GM19467 (cell line): ENCODE measurements around the gene ARHGEF19.
"Not testable (repeated sequence)": the region's sequence is repeated elsewhere in the genome, so short reads cannot be mapped to it uniquely, and the experiment has no call there.

Experiments used
- ATAC-seq: cut with Tn5 transposase; IDR thresholded peaks from one replicate; pipeline ENCODE4 v1.9.1; 2021; ENCODE audit warnings: mild to moderate bottlenecking, moderate library complexity; ENCODE audit not compliant: unreplicated experiment

Gene ARHGEF19

DNA sequence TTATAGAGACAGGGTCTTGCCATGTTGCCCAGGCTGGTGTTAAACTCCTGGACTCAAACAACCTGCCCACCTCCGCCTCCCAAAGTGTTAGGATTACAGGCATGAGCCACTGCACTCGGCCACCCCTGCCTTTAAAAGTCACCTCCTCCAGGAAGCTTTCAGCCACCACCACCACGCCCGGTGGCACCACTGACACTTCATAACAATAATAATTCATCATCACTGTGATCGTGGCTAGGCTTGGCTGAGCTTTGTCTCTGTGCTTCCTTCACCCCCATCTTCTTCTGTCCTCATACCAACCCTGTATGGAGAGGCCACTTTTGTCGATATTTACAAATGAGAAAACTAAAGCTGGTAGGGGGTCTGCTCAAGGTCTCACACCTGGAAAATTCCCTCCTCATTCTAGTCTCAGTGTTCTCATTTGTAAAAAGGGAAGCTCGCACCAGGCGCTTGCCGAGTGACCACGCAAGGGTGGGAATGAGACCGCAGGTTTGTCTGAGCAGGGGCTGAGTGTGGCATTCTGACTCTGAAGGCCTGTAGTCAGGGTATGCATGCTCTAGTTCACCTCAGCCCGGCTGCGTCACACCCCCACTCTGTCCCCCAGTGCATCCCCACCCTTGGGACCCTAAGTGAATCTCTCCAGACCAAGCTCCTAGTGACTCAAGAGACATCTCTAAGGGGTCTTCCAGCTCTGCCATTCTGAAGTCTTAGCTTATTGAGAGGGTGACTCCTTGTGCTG lies 43.7 kb downstream of the ARHGEF19 start:
- ATAC-seq = no peak

DNA sequence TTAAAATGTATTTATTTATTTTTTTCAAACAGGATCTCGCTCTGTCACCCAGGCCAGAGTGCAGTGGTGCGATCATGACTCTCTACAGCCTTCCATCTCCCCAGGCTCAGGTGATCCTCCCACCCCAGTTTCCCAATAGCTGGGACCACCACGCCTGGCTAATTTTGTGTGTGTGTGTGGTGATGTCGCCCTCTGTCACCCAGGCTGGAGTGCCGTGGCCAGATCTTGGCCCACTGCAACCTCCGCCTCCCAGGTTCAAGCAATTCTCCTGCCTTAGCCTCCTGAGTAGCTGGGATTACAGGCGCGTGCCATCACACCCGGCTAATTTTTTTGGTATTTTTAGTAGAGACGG lies 44.3 kb downstream of the ARHGEF19 start:
- ATAC-seq = not testable (repeated sequence)

DNA sequence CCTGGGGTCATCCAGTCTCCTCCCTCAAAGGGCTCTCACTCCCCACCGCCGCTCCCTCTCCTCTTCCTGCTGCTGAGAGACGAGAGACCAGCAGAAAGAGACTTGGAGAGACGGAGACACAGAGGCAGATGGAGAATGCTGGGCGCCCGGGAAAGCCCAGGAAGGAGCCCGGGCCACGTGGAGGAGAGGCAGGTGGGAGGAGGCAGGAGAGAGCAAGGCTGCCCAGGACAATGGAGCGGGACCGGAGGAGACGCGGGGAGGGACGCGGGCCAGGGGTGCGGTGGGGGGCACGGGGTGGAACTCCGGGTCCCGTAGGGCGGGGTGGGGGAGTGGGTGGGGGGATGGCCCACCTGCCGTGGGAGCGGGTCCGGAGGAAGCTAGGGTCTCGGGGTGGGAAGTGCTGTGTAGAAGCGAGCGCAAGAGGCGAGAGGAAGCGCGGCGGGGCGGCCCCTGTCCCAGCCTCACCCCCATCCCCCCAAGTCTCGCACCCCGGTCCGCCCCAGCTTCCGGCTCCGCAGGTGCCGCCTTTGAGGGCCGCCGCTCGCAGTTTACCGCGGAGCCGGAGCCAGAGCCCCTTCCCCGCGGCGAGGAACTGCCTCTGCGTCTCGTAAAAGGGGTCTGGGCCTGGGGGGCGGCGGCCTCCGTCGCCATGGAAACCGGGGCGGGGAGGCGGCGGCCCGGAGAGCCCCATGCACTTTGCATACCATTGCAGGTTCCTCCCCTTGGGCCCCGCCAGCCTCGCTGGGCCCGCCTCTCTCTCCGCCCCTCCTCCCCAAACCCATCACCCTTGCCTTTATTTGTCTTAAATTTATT lies 44.9 kb downstream of the ARHGEF19 start:
- no peak for ATAC-seq

DNA sequence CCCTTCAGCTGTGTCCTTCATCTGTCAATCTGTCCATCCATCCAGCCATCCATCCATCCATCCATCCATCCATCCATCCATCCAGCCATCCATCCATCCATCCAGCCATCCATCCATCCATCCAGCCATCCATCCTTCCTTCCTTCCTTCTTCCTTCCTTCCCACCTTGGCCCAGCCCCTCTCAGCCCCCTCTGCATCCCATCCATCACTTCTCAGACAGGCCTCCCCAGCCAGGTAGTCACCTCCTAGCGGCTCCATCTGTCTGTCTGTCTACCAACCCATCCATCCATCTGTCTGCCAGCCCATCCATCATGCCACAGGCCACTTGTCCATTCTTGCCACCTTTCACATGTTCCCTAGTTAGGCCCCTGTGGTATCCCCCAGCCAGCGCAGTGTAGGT lies 46.3 kb downstream of the ARHGEF19 start:
- no peak for ATAC-seq

DNA sequence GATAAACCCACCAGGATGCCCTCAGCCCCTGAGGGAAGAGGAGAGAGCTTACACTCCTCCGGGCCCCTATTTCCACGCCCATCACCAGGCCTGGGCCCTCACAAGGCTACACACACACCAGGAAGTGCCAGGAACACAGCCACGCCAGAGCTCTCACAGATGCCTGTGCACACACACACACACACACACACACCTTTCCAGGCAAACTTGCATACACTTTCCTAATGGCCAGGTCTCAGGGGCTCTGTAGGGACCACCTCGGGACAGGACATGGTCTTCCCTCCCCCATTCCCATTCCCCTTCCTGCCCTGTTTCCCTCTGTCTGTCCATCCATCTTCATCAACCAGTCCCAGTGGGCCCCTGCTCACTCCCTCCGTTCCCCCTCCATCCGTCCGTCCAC lies 46.9 kb downstream of the ARHGEF19 start:
- no peak for ATAC-seq

DNA sequence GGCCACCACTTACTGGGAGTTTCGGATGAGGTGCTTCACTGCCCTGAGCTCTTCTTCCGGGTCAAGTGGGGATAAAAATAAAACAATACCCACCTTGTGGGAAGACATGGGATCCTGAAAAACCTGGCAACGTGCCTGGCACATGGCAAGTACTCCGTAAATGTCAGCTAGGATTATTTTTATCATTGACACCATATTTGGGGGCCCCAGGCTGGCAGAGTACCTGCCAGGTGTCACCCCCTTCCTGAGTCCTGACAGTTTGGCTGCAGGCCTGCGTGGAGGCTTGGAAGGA lies 47.4 kb downstream of the ARHGEF19 start:
- ATAC-seq = no peak

DNA sequence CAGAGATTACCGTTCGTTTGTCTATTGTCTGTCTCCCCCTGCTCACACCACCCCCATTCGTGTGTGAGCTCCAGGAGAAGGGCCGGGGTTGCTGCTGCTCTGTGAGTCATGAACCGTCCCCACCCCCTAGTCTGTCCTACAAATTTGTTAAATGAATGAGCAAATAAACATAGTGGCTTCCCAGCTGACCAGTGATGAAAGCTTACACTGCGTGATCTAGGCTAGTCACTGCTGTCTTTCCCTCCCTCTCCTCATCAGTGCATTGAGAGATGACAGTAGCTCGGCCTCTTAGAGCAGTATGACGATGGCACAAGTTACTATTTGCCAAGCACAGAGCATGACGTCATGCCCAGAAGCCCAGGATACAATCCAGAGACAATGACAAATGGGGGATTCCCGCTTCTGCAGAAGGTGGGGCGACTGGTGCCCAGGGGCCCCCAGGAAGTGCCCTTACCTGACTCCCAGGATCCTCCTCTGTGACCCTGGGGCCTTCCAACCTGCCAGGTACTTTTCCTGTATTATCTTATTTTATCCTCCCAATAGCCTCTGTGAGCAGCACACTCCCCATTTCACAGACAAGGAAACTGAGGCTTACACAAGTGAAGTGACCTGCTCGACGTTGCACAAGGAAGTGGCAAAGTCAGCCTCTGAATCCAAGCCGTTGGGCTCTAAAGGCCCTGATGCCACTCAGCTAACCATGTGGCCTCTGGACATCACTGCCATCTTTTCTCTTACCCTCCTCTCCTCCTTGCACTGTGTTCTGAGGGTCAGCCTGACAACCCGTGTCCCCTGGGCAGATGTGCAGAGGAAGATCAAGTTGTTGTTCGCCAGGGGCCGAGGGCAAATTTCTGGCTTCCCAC lies 48.0 kb downstream of the ARHGEF19 start:
- ATAC-seq = no peak

DNA sequence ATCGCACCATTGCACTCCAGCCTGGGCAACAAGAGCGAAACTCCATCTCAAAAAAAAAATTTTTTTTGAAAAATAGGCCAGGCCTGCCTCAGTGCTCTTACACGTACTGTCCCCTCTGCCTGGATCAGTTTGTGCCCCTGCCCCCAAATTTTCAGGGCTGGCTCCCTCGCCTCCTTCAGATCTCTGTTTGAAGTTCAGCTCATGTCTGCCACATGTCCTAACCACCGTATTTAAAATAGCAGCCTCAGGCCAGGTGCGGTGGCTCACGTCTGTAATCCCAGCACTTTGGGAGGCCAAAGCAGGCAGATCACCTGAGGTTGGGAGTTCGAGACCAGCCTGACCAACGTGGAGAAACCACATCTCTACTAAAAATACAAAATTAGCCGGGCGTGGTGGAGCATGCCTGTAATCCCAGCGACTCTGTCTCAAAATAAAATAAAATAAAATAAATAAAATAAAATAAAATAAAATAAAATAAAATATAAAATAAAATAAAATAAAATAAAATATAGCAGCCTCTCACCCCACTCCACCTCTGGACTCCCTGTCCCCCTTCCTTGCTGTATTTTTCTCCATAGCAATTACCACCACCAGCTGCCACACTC lies 48.7 kb downstream of the ARHGEF19 start:
- not testable (repeated sequence) for ATAC-seq

DNA sequence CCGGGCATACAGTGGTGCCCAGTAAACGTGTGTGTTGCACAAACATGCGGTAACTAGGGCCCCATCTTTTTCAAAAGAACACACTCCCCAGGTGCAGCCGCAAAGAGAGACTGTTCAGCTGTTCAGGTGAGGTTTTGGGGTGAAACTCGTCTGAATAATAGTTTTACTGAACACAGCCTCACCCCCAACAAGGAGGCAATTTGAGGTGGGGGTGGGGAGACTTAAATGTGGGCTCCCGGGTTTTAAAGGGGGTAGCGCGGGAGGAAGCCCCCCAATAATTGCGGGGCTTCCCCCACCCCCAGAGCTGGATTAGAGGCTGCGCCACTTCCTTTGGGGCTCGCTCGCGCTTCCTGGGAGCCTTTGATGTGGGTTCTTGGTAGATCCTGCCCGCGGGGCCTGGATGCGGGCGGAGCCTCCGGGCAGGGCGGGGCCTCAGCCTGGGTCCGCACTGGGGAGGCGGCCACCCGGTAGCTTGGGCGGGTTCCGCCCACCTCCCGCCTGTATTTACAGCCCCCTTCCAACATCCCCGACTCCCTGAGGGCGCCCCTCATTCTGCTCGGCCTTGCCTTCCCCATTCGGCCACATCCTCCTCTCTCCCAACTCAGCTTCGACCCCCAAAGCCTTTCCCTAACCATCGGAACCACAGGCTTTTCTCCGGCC lies 50.2 kb downstream of the ARHGEF19 start:
- no peak for ATAC-seq

DNA sequence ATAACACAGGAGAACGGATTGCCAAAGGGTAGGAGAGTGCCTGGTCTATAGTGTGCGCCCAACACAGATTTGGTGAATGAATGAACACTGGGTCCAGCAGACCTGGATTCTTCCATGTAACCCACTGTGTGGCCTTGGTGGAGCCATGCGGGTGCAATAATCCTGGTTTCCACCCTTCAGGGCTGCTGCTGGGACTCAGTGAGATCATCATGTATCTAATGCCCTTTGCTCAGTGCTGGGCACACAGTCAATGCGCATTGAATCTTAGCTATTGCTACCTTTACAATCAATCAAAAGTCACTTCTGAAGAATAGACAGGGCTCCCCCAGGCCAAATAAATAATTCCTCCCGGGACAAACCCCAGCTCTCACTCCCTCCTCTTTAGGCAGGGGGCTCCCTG lies 50.7 kb downstream of the ARHGEF19 start:
- ATAC-seq = no peak

DNA sequence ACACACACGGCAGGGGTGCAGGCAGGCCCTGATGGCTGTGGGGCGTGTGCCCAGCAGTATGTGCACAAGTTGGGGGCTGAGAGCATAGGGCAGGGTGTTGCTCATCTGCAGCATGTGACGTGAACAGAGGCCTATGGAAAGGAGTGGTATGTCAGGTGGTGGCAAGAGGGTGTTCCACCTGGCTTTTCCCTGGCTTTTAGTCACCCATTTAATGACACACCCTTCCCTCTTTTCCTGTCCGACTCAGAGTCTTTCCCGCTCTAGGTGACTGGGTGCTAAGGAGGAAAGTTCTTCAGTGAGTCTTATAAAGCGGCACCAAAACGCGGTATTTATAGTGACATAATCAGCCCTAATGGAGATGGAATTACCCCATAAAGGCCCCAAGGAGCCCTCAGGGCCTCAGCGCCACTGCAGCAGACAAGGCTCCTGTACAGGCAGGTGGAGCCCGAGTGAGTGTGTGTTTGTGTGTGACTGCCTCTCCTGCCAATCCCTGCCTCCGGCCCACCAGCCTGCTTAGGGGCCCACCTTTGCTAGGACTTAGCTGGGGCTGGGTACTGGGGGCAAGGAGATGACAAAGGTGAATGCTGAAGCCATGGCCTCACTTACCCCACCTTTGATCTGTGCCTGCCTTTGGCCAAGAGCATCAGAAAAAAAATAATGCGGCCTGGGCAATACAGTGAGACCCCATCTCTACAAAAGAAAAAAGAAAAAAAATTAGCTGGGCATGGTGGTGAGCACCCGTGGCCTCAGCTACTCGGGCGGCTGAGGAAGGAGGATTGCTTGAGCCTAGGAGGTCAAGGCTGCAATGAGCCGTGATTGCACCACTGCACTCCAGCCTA lies 53.2 kb downstream of the ARHGEF19 start:
- ATAC-seq = no peak

DNA sequence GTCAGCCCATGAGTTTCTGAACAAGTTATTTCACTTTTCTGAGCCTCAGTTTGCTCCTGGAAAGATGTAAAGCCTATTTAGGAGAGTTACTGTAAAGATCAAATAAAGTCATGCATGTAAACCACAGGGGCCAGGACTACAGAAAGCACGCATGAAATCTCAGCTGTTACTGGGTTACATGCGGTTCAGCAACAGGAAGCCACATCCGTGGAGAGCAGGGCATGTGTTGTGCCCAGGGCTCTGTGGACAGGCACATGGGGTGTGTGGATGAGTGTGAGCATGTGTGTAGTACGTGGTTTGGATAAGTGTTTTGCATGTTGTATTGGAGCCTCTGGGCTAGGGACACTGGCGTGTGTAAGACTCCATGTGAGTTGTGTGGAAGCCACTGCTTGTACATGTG lies 54.4 kb downstream of the ARHGEF19 start:
- no peak for ATAC-seq

DNA sequence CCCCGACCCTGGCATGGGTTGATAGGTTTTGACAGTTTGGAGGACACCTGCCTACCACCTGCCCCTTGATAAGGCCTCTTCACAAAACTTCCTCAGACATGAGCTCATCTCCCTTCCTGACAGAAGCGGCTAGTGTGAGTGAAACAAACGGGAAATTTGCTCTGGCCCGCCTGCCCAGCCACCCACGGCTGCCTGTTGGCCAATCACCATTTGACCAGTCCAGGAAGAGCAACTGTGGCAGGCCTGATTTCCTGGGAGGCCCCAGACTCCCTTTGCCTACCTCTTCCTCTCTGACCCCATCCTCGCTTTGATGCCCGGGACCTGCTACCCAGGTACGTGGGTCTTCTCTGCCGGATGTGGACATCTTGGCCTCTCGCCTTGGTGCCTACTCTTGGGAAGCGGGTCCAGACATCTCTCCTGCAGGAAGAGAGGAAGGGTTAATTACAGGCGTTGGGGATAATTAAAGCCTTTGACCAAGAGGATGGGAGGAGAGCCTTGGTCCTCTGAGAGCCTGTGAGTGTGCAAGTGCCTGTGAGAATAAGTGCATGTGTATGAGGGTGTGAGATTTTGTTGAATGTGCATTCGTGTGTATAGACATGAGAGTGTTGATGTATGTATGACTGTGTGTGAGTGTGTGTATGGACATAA lies 55.5 kb downstream of the ARHGEF19 start:
- no peak for ATAC-seq

DNA sequence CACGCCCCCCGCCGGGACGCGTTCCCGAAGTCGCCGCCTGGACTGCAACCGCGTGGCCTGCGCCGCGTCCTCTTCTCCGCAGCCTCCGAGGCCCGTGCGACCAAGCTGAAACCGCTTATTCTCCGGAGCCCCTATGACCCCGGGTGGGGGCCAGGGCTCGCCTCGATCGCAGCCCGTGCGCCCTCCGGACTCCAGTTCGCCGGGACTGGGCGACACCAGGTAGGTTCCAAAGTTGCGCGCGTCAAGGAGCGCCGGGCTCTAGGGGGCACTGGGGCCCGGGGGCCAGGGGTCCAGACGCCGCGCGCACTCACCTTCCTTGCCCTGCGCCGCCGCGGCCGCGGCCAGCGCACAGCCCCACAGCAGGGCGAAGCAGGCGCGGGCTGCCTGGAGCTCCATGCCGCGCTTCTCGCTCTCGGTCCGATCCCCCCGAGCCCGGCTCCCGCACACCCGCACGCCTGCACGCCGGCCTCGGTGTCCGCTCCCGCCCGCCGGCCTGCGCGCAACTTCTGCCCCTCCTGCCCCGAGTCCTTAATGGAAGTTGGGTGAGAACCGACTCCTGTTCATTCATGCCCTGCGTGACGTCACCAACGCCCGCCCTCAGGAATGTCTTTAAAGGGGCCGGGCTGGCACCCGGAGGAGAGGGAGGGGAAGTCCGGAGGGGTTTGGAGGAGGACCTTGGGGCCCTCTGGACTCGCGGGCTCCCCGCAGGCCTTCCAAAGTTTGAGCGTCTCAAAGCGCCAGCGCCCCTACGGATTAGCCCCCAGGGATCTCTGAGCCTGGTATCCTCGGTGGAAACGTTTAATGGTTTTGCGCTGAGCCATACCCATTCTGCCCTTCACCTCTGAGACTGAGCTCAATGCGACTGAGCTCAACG lies 56.7 kb downstream of the ARHGEF19 start, which contains the start of gene EPHA2:
EPHA2 (minus strand) TSS at position 533 of the 874 bp plus-strand sequence; CDS start at position 396, 137 bp downstream.
- ATAC-seq = no peak

DNA sequence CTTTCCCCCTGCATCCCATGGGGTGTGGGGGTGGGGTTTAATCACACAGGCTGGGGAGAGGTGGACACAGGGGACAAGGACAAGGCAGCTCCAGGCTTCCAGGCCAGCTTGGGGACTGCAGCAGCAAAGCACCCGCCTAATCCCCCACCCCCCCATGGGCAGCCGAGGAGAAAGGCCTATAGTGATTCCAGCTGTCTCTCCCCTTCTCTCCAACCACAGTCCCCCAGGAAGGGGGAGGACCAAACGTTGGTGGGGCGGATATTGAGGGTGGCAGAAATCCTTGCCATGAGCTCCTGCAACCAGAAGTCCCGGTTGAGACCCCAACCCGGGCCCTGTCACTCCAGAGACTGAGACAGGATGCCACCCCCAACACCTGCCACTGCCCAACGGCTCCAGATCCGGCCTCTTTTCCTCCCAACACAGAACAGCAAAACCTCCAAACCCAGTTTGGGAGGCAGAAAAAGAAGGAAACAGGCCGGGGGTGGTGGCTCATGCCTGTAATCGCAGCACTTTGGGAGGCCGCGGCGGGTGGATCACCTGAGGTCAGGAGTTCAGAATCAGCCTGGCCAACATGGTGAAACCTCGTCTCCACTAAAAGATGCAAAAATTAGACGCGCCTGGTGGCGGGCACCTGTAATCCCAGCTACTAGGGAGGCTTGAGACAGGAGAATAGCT lies 58.3 kb downstream of the ARHGEF19 start:
- ATAC-seq = no peak

DNA sequence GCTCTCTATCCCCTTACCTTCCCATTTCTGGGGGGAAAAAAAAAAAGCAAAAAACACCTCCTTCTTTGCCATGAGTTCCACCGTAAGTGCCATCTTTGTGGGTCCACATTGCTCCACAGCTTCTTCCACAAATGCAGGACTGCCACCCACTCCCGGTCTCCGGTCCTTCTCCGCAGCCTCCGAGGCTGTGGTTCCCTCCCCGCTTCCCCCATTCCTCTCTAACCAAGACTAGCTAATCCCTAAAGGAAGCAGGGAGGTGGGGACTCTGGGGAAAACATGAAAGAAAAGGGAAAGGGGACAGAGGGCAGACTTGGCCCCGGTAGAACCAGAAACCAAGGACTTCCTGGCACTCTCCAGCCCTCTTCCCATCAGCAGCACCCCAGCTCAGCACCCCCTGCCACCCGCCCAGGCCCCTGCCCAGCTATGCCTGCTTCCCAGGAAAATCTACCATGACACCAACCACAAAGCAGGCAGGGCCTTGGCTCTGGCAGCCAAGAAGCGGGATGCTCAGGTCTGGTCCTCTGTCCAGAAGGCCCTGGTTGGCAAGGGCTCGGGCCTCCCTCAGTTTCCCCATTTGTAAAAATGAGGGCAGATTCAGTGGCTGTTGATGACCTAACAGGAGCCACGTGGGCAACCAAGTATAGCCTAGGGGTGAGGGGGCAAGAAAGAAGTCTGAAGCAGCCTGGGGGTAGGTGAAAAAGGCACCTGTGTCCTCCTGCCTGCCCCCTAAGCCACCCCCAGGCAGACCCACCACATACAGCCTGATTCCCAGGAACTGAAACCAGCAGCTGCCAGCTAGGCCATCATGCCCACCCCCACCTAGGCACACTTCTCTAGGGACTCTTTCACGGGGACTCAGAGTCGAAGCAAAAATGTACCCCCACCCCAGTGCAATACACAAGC lies 59.1 kb downstream of the ARHGEF19 start:
- no peak for ATAC-seq
